Measurements from ENCODE around the gene TNFSF18. TPM values are rescaled to one million over a fixed set of nuclear protein-coding genes. Genes with fewer than 3 reads are reported as not detected.

Gene TNFSF18
- total RNA-seq, 1 donor from 2014 or later, result not detected

DNA sequence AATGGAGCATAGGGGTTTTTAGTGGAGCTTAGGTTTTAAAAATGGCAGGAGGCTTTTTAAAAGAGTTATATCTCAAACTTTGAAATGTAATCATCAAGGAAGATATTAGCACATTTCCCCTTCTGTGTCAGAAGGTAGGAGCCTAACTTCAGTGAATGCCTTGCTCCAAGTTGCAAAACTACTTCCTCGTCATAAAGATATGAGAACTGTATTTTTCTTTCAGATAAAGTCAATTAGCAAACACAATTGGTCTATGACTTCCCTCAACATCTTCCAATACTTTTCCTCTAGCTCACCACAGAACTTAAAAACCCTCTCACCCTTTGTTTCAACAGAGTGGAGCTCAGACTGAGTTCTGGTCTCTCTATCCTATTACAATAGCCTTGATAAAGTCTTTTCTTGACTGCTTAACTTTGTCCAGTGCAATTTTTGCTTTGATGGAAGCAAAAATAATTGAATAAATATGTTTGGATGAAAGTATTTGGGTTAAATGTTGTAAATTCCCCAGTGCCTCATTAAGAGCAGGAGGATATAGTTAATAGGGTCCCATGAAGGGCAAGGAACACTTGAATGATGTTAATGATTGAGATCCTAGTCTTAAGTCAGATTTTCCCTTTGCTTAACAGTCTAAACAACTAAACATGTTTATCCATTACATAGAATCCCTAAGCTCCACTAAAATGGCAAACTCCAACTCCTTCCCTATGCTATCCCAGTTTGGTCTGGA lies 58.9 kb downstream of the TNFSF18 start:
- no peaks in the 10 kb centered on the region for H3K4me1 ChIP-seq
- H3K27me3 ChIP-seq, result no peaks in the 10 kb centered on the region
- DNase-seq (ENCODE audit: extremely low spot score in 2 of 2), result no peak
- intact Hi-C loops (cut with DNase I), result no loop called here
- H3K36me3 ChIP-seq, result no peaks in the 10 kb centered on the region
- H3K4me3 ChIP-seq, result no peak overlapping the region
- TF ChIP-seq POLR2A (IDR thresholded peaks at IDR 0.05) (no peak), POLR2AphosphoS5 (IDR thresholded peaks at IDR 0.05; ENCODE audit: insufficient read depth in 1 of 2, low read depth in 1 of 2) (no peak)
- H3K27ac ChIP-seq, result no peak overlapping the region
- no peaks in the 10 kb centered on the region for H3K9me3 ChIP-seq

- H3K27me3 ChIP-seq, result no peaks in the 10 kb centered on the region
These were observed 60.0 kb downstream of the TNFSF18 start for GRCh38 chr1:172990598-172991215.

More at GRCh38 chr1:172990598-172991215, 60.0 kb downstream of the TNFSF18 start:
- Histone ChIP-seq H3K27ac (no peak overlapping the region), H3K36me3 (no peaks in the 10 kb centered on the region), H3K9me3 (no peaks in the 10 kb centered on the region), H3K4me1 (no peaks in the 10 kb centered on the region), H3K4me3 (no peak overlapping the region)
- TF ChIP-seq, protein P1, sequence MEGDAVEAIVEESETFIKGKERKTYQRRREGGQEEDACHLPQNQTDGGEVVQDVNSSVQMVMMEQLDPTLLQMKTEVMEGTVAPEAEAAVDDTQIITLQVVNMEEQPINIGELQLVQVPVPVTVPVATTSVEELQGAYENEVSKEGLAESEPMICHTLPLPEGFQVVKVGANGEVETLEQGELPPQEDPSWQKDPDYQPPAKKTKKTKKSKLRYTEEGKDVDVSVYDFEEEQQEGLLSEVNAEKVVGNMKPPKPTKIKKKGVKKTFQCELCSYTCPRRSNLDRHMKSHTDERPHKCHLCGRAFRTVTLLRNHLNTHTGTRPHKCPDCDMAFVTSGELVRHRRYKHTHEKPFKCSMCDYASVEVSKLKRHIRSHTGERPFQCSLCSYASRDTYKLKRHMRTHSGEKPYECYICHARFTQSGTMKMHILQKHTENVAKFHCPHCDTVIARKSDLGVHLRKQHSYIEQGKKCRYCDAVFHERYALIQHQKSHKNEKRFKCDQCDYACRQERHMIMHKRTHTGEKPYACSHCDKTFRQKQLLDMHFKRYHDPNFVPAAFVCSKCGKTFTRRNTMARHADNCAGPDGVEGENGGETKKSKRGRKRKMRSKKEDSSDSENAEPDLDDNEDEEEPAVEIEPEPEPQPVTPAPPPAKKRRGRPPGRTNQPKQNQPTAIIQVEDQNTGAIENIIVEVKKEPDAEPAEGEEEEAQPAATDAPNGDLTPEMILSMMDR (IDR thresholded peaks at IDR 0.05), result no peak
- TF ChIP-seq POLR2A (IDR thresholded peaks at IDR 0.05), result no peak
- TF ChIP-seq POLR2AphosphoS5 (IDR thresholded peaks at IDR 0.05; ENCODE audit: insufficient read depth in 1 of 2, low read depth in 1 of 2), result no peak
- no peak for DNase-seq (ENCODE audit: extremely low spot score in 2 of 2)
- intact Hi-C loops (cut with DNase I), result no loop called here

Other genes starting within 250 kb of the TNFSF18 start
- gene TNFSF4, start 156.4 kb upstream of the TNFSF18 start, total RNA-seq, result 0.74 TPM